ENCODE measurements around the gene MPPED1.

MPPED1 gene

GRCh38 chr22:43555561-43556515 is 144.0 kb downstream of the MPPED1 start:
- TF ChIP-seq, protein P1, sequence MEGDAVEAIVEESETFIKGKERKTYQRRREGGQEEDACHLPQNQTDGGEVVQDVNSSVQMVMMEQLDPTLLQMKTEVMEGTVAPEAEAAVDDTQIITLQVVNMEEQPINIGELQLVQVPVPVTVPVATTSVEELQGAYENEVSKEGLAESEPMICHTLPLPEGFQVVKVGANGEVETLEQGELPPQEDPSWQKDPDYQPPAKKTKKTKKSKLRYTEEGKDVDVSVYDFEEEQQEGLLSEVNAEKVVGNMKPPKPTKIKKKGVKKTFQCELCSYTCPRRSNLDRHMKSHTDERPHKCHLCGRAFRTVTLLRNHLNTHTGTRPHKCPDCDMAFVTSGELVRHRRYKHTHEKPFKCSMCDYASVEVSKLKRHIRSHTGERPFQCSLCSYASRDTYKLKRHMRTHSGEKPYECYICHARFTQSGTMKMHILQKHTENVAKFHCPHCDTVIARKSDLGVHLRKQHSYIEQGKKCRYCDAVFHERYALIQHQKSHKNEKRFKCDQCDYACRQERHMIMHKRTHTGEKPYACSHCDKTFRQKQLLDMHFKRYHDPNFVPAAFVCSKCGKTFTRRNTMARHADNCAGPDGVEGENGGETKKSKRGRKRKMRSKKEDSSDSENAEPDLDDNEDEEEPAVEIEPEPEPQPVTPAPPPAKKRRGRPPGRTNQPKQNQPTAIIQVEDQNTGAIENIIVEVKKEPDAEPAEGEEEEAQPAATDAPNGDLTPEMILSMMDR (IDR thresholded peaks at IDR 0.05; ENCODE audit: low read depth, low read length), result no peak
- DNase-seq (ENCODE audit: extremely low read depth, low read depth), result no peak
